Umbilical cord (tissue), 2 donors: Measurements from ENCODE around the gene RTN4RL2. TPM values are rescaled to one million over a fixed set of nuclear protein-coding genes. Genes with fewer than 3 reads are reported as not detected.
A peak's percentile ranks its signal among the peaks of the same experiment; 100 is the strongest.

Experiments
- DNase-seq: peaks from one replicate; pipeline ENCODE4 v3.0.0-alpha.2; 2015; ENCODE audit warnings: low spot score
- total RNA-seq: library from RNA; depleted of rRNA; stranded (reverse); fragments of >200 nt; gene quantifications from one replicate; pipeline ENCODE4 v1.2.3, GENCODE V29; 2014; ENCODE audit warnings: low replicate concordance; ENCODE audit not compliant: insufficient read depth

The RTN4RL2 gene
- total RNA-seq, 1 donor from 2014 or later: not detected

GRCh38 chr11:57499413-57499982, 39.2 kb downstream of the RTN4RL2 start:
- DNase-seq: peak; percentile 96

- no peak for DNase-seq
These were observed 39.7 kb downstream of the RTN4RL2 start for GRCh38 chr11:57499983-57500461.

GRCh38 chr11:57500515-57500914, 40.2 kb downstream of the RTN4RL2 start:
- DNase-seq: no peak

- DNase-seq: no peak
These were observed 40.6 kb downstream of the RTN4RL2 start for GRCh38 chr11:57500926-57501325.

GRCh38 chr11:57501953-57502352, 41.6 kb downstream of the RTN4RL2 start:
- DNase-seq: no peak

- DNase-seq: no peak
These were observed 42.0 kb downstream of the RTN4RL2 start for GRCh38 chr11:57502376-57502775.

GRCh38 chr11:57502870-57503269, 42.5 kb downstream of the RTN4RL2 start:
- DNase-seq: no peak

GRCh38 chr11:57504511-57504910, 44.2 kb downstream of the RTN4RL2 start:
- no peak for DNase-seq

GRCh38 chr11:57506522-57506921, 46.2 kb downstream of the RTN4RL2 start:
- DNase-seq: no peak

- no peak for DNase-seq
These were observed 48.2 kb downstream of the RTN4RL2 start for GRCh38 chr11:57508341-57509170.

GRCh38 chr11:57511741-57512430, 51.6 kb downstream of the RTN4RL2 start:
- DNase-seq: no peak

GRCh38 chr11:57512646-57513451, 52.5 kb downstream of the RTN4RL2 start:
- no peak for DNase-seq

- DNase-seq: no peak
These were observed 53.1 kb downstream of the RTN4RL2 start for GRCh38 chr11:57513452-57513795.

- no peak for DNase-seq
These were observed 53.7 kb downstream of the RTN4RL2 start for GRCh38 chr11:57513911-57514537.

- peak; percentile 48 for DNase-seq
These were observed 54.4 kb downstream of the RTN4RL2 start for GRCh38 chr11:57514538-57515331.

- peak; percentile 74 for DNase-seq
These were observed 55.2 kb downstream of the RTN4RL2 start, which contains the start of gene SLC43A1 for GRCh38 chr11:57515332-57516060. Gene SLC43A1, minus strand, starts transcription at chr11:57515702. Its CDS starts 1,591 bp downstream, at chr11:57514111.

GRCh38 chr11:57516061-57516443, 55.7 kb downstream of the RTN4RL2 start:
- DNase-seq: no peak

- no peak for DNase-seq
These were observed 60.8 kb downstream of the RTN4RL2 start for GRCh38 chr11:57521116-57521515.

- DNase-seq: no peak
These were observed 63.1 kb downstream of the RTN4RL2 start for GRCh38 chr11:57523419-57523818.
